HG02981 (cell line): ENCODE data around the gene ROBO2.

Source experiments
- ATAC-seq: cut with Tn5 transposase; IDR thresholded peaks from one replicate; pipeline ENCODE4 v1.9.1; 2021; ENCODE audit warnings: mild to moderate bottlenecking, moderate library complexity; ENCODE audit not compliant: unreplicated experiment

ROBO2 gene

GRCh38 chr3:77549034-77549433 lies 509.1 kb downstream of the ROBO2 start:
- no peak for ATAC-seq

GRCh38 chr3:77553240-77553639 lies 513.3 kb downstream of the ROBO2 start:
- ATAC-seq, result no peak

GRCh38 chr3:77562089-77562488 lies 522.2 kb downstream of the ROBO2 start:
- ATAC-seq, result no peak

DNA sequence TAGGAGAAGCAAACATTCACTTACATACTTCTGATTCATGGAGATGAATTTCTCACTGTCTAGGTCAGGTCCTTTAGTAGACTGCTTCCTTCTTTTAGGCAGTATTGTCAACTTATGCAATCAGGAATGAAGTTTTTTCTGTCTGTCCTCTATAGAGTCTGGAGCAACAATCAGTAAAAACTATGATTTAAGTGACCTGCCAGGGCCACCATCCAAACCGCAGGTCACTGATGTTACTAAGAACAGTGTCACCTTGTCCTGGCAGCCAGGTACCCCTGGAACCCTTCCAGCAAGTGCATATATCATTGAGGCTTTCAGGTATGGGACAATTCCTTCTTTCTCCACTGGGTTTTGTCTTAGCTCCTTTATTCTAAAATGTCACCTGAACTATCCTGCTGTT lies 523.1 kb downstream of the ROBO2 start:
- ATAC-seq, result no peak

DNA sequence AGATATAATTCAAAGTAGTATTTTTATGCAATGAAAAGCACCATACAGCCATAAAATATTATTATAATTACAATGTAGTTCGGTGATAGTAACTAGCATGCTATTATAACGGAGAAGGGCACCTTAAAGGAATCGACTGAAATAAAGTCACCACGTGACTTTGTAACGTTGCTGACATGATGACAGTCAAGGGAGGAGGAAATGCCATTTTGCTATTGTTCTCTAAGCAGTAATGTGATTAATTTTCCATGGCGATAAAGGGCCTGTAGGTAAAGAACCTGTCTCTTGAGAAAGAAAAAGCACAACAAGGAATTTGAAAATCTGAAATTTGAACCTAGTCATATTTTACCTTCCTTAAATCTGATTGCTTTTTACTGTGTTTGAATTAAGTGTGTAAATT lies 526.2 kb downstream of the ROBO2 start:
- ATAC-seq, result no peak

- ATAC-seq, result no peak
Measured at GRCh38 chr3:77571971-77572715, 532.2 kb downstream of the ROBO2 start.

GRCh38 chr3:77577264-77577663 lies 537.4 kb downstream of the ROBO2 start:
- ATAC-seq, result no peak

GRCh38 chr3:77586216-77586615 lies 546.3 kb downstream of the ROBO2 start:
- no peak for ATAC-seq

DNA sequence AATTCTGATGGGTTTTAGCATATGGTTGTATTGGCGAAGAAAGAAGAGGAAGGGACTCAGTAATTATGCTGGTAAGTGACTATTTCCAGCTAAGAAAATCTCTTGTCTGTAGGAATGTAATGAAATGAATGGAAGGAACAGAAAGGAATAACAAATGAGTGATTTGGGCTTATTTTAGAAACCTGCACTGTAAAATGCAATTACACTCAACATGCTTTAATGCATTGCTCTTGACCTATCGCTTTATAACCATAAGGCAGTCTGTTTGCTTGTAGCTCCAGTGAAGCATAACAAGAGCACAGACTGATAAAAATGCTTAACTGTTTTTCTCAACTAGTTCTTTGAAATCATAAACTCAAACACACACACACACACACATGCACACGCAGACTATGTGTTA lies 549.0 kb downstream of the ROBO2 start:
- no peak for ATAC-seq

GRCh38 chr3:77590191-77590590 lies 550.3 kb downstream of the ROBO2 start:
- no peak for ATAC-seq

DNA sequence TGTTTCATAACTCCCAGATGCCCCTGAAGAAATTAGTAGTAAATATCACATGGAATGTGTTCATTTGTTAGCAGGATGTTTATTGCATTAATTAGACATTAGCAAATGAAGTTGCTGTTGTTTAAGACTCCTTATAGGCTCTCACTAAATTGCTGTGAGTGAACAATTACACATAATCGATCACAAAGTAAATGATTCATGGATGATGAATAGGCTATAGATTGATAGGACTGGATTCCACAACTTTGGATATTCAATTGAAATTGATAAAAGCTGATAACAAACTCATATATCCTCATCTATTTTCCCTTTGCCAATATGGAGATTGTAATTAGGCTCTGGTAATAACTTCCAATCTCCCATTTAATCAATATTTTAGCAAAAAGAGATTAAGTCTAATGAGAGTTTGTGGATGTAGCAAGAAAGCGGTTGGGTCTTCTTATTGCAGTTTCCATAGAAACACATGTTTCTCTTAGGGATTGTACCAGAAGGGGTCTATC lies 555.5 kb downstream of the ROBO2 start:
- ATAC-seq, result no peak

DNA sequence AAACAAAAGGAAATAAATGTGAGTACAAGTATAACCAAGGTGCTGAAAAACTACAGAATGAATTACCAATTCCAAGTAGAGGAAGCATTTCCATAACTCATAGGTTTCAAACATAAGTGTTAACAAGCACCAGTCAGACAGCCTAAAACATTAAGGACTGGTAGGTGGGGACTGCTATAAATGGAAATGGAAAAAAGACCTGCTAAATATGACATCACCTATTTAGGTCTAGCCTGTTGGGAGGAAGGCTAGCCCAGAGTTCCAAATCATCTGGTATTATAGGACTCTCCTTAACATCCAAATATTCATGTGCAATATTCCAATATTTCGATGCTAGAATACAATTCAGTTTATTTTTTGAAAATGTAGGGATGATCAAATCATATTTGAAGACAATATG lies 560.0 kb downstream of the ROBO2 start:
- ATAC-seq, result no peak

- ATAC-seq, result no peak
Measured at GRCh38 chr3:77601823-77602415, 562.0 kb downstream of the ROBO2 start.

- no peak for ATAC-seq
Measured at GRCh38 chr3:77602722-77603121, 562.8 kb downstream of the ROBO2 start.

GRCh38 chr3:77605308-77605707 lies 565.4 kb downstream of the ROBO2 start:
- ATAC-seq, result no peak

DNA sequence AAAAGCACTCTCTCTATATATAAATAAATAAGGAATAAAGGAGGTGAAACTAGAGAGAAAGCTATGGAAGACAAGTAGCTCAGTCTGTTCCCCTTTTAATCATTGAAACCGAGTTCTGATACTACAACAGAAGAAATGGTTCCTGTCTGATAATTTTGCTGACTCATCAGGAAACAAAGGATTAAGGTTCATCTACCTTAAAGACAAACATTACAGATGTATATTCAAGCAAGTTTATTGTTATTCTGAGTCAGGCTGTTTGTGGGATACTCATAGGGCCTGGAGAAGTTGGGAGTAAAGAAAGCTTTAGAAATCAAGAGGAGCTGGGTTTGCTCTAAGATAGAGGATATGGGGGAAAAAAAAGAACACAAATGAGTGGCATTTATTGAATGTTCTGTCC lies 566.0 kb downstream of the ROBO2 start:
- no peak for ATAC-seq

- no peak for ATAC-seq
Measured at GRCh38 chr3:77606372-77606771, 566.5 kb downstream of the ROBO2 start.

DNA sequence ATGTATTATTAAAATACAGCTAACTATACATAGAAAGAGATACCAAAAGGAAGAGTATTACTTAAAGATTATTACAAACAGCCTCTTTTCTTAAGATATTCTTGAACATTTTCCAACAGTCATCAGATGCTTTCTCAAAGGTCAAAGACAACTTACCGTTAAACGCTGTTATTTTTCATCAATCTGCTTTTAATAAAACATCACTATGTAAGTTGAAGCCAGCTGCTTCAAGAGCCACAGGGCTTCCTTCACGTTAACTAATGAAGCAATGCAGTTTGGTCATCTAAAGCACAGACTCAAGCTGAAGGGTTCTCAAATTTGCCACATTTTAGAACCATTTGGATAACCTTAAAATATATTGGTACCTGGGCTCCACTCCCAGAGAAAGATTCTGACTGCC lies 578.8 kb downstream of the ROBO2 start:
- no peak for ATAC-seq

GRCh38 chr3:77620009-77620408 lies 580.1 kb downstream of the ROBO2 start:
- ATAC-seq, result no peak

GRCh38 chr3:77623500-77623899 lies 583.6 kb downstream of the ROBO2 start:
- no peak for ATAC-seq

- ATAC-seq, result no peak
Measured at GRCh38 chr3:77626157-77626556, 586.3 kb downstream of the ROBO2 start.

DNA sequence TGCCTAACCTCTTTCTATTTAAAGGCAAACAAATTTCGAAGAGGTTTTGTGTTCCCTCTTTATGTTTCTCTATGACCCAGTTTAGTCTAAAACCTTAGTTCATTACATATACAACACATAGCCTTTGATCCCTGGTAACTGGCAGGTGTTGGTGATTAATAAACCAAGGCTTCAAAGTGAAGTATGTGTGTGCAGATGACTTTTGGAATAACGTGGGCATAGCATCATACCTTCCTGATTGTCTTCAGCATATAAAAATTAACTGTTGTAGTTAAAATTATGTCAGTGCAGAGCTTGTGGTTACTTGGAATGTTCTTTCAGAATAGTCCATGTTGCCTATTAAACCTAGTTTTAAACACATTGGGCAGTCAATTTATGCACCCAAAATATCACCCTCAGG lies 608.3 kb downstream of the ROBO2 start:
- ATAC-seq, result no peak

- no peak for ATAC-seq
Measured at GRCh38 chr3:77648664-77649063, 608.8 kb downstream of the ROBO2 start.
